Stimulated activated memory B cell treated with anti-CD40 and anti-IgM and Interleukin-4, amounts not matched to agents 10 μg/mL and 1 μg/mL and 100 μg/mL, for 72 hours (primary cell): ENCODE data around the gene SLC17A4.
"Not testable (repeated sequence)": the region's sequence is repeated elsewhere in the genome, so short reads cannot be mapped to it uniquely, and the experiment has no call there.

Source experiments
- ATAC-seq: fragments of 150-1000 bp; cut with Tn5 transposase; 2 replicates; pipeline ENCODE4 v1.10.0; 2021
- H3K27ac Mint-ChIP-seq: one replicate; pipeline ENCODE4 v1.8.0; 2022; ENCODE audit warnings: mild to moderate bottlenecking, mixed read lengths
- H3K27me3 Mint-ChIP-seq: one replicate; pipeline ENCODE4 v1.8.0; 2022; ENCODE audit warnings: mixed read lengths
- H3K36me3 Mint-ChIP-seq: one replicate; pipeline ENCODE4 v1.8.0; 2022; ENCODE audit warnings: mixed read lengths
- H3K4me1 Mint-ChIP-seq: one replicate; pipeline ENCODE4 v1.8.0; 2022; ENCODE audit warnings: mixed read lengths
- H3K4me3 Mint-ChIP-seq: one replicate; pipeline ENCODE4 v1.8.0; 2022; ENCODE audit warnings: mild to moderate bottlenecking, moderate library complexity, mixed read lengths
- H3K9me3 Mint-ChIP-seq: one replicate; pipeline ENCODE4 v1.8.0; 2022; ENCODE audit warnings: mixed read lengths

Gene SLC17A4

GRCh38 chr6:25743868-25744267, 10.7 kb upstream of the SLC17A4 start:
- H3K27ac Mint-ChIP-seq = no peak overlapping the region
- no peaks in the 10 kb centered on the region for H3K27me3 Mint-ChIP-seq
- no peak overlapping the region for H3K4me3 Mint-ChIP-seq
- ATAC-seq = no peak
- H3K9me3 Mint-ChIP-seq = no peaks in the 10 kb centered on the region
- H3K4me1 Mint-ChIP-seq = no peaks in the 10 kb centered on the region
- no peaks in the 10 kb centered on the region for H3K36me3 Mint-ChIP-seq

GRCh38 chr6:25745836-25746235, 8.7 kb upstream of the SLC17A4 start:
- H3K4me1 Mint-ChIP-seq = peaks cover 12% of the 10 kb centered on the region
- no peaks in the 10 kb centered on the region for H3K27me3 Mint-ChIP-seq
- no peaks in the 10 kb centered on the region for H3K36me3 Mint-ChIP-seq
- H3K27ac Mint-ChIP-seq = no peak overlapping the region
- H3K4me3 Mint-ChIP-seq = no peak overlapping the region
- H3K9me3 Mint-ChIP-seq = no peaks in the 10 kb centered on the region
- ATAC-seq = no peak

- no peak for ATAC-seq
- peaks cover 12% of the 10 kb centered on the region for H3K4me1 Mint-ChIP-seq
- no peaks in the 10 kb centered on the region for H3K9me3 Mint-ChIP-seq
- no peak overlapping the region for H3K4me3 Mint-ChIP-seq
- H3K27me3 Mint-ChIP-seq = no peaks in the 10 kb centered on the region
- no peak overlapping the region for H3K27ac Mint-ChIP-seq
- no peaks in the 10 kb centered on the region for H3K36me3 Mint-ChIP-seq
These were observed 7.6 kb upstream of the SLC17A4 start for GRCh38 chr6:25746968-25747367.

- Mint-ChIP-seq H3K4me3 (no peak overlapping the region), H3K36me3 (no peaks in the 10 kb centered on the region), H3K4me1 (peaks cover 12% of the 10 kb centered on the region), H3K9me3 (no peaks in the 10 kb centered on the region), H3K27me3 (no peaks in the 10 kb centered on the region), H3K27ac (no peak overlapping the region)
- ATAC-seq = no peak
These were observed 7.1 kb upstream of the SLC17A4 start for GRCh38 chr6:25747477-25747876.

- Mint-ChIP-seq H3K27ac (no peak overlapping the region), H3K4me1 (peaks cover 12% of the 10 kb centered on the region), H3K36me3 (no peaks in the 10 kb centered on the region), H3K9me3 (no peaks in the 10 kb centered on the region), H3K27me3 (no peaks in the 10 kb centered on the region), H3K4me3 (no peak overlapping the region)
- ATAC-seq = no peak
These were observed 6.5 kb upstream of the SLC17A4 start for GRCh38 chr6:25748049-25748448.

DNA sequence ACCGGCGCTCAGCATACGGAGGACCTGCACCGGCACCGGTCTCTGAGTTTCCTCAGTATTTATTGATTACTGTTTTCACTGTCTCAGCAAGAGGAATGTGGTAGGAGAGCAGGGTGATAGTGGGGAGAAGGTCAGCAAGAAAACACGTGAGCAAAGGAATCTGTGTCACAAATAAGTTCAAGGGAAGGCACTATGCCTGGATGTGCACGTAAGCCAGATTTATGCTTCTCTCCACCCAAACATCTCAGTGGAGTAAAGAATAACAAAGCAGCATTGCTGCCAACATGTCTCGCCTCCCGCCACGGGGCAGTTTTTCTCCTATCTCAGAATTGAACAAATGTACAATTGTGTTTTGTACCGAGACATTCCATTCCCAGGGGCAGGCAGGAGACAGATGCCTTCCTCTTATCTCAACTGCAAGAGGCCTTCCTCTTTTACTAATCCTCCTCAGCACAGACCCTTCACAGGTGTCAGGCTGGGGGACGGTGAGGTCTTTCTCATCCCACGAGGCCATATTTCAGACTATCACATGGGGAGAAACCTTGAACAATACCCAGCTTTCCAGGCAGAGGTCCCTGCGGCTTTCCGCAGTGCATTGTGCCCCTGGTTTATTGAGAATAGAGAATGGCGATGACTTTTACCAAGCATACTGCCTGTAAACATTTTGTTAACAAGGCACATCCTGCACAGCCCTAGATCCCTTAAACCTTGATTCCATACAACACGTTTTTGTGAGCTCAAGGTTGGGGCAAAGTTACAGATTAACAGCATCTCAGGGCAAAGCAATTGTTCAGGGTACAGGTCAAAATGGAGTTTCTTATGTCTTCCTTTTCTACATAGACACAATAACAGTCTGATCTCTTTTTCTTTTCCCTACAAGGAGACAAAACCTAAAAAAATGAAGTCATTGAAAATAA, 5.7 kb upstream of the SLC17A4 start:
- not testable (repeated sequence) for H3K9me3 Mint-ChIP-seq, H3K36me3 Mint-ChIP-seq, H3K4me3 Mint-ChIP-seq, H3K27ac Mint-ChIP-seq, H3K27me3 Mint-ChIP-seq, ATAC-seq
- peaks cover 12% of the 10 kb centered on the region for H3K4me1 Mint-ChIP-seq

DNA sequence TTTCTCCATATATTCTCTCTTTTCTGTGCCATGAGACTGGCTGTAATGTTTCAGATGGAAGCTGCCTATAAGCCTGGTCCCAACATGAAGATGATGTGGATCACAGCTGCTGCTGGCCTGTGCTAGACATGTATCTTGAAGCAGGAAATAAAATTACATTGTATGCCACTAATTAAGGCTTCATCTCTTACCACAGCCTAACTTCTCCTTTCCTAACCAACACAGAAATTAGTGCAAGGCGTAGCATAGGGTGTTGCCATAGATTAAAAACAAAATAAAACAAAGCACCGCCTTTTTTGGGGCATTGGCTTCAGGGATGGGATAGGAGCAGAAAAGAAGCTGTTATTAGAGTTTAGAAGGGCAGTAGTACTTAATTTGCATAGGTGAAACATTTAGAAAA, 4.7 kb upstream of the SLC17A4 start:
- H3K36me3 Mint-ChIP-seq = no peaks in the 10 kb centered on the region
- H3K4me3 Mint-ChIP-seq = no peak overlapping the region
- H3K9me3 Mint-ChIP-seq = no peaks in the 10 kb centered on the region
- ATAC-seq = peak; percentile 51
- peaks cover 12% of the 10 kb centered on the region for H3K4me1 Mint-ChIP-seq
- H3K27me3 Mint-ChIP-seq = no peaks in the 10 kb centered on the region
- peak overlapping the region; percentile 48 for H3K27ac Mint-ChIP-seq

- H3K4me3 Mint-ChIP-seq = no peak overlapping the region
- no peaks in the 10 kb centered on the region for H3K9me3 Mint-ChIP-seq
- no peaks in the 10 kb centered on the region for H3K36me3 Mint-ChIP-seq
- no peak for ATAC-seq
- H3K27me3 Mint-ChIP-seq = no peaks in the 10 kb centered on the region
- peak overlapping the region; percentile 48 for H3K27ac Mint-ChIP-seq
- H3K4me1 Mint-ChIP-seq = peaks cover 12% of the 10 kb centered on the region
These were observed 3.6 kb upstream of the SLC17A4 start for GRCh38 chr6:25750906-25751305.

DNA sequence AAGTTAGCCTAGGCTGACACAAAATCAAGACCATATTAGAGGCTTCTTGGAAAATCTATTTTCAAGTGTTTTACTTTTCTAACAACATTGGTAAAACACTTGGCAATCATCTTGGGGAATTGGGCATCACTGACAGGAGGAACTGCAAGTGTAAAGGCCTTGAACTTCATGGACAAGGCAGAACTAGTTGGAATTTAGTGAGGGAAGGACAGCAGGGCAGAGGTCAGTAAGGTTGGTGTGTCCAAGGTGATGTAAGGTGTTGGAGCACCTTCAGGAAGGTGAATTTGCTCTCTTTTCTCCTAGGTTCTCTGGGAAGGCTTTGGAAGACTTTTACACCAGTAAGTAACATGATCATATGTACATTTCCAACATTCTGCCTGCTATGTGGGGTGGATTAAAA, 1.5 kb upstream of the SLC17A4 start:
- no peak overlapping the region for H3K4me3 Mint-ChIP-seq
- peaks cover 12% of the 10 kb centered on the region for H3K4me1 Mint-ChIP-seq
- H3K36me3 Mint-ChIP-seq = no peaks in the 10 kb centered on the region
- H3K27me3 Mint-ChIP-seq = no peaks in the 10 kb centered on the region
- no peaks in the 10 kb centered on the region for H3K9me3 Mint-ChIP-seq
- no peak overlapping the region for H3K27ac Mint-ChIP-seq
- ATAC-seq = no peak

DNA sequence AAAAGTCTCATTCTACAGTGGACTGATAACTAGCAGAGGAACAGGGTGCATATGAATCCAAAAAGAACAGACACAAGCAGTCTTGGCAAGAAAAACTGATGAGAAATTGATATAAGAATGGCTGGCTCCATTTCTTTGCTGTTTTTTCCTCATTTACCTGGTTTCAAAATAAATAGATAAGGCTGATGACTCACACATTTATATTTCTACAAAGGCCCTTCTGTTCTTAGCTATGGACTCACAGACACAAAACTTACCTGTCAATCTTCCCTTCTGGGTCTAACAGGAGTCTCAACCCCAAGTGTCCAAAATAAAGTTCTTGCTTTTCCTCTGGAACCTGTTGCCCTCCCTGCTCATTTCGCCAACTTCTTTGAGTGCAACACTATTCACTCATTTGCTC, 941 bp downstream of the SLC17A4 start:
- no peaks in the 10 kb centered on the region for H3K36me3 Mint-ChIP-seq
- peaks cover 2% of the 10 kb centered on the region for H3K4me1 Mint-ChIP-seq
- no peak for ATAC-seq
- H3K4me3 Mint-ChIP-seq = no peak overlapping the region
- peaks cover 12% of the 10 kb centered on the region for H3K27me3 Mint-ChIP-seq
- no peak overlapping the region for H3K27ac Mint-ChIP-seq
- H3K9me3 Mint-ChIP-seq = no peaks in the 10 kb centered on the region

GRCh38 chr6:25756382-25757363, 2.1 kb downstream of the SLC17A4 start:
- H3K27ac Mint-ChIP-seq = no peak overlapping the region
- no peak for ATAC-seq
- H3K4me1 Mint-ChIP-seq = no peaks in the 10 kb centered on the region
- no peaks in the 10 kb centered on the region for H3K36me3 Mint-ChIP-seq
- no peaks in the 10 kb centered on the region for H3K9me3 Mint-ChIP-seq
- no peak overlapping the region for H3K4me3 Mint-ChIP-seq
- H3K27me3 Mint-ChIP-seq = peaks cover 12% of the 10 kb centered on the region

DNA sequence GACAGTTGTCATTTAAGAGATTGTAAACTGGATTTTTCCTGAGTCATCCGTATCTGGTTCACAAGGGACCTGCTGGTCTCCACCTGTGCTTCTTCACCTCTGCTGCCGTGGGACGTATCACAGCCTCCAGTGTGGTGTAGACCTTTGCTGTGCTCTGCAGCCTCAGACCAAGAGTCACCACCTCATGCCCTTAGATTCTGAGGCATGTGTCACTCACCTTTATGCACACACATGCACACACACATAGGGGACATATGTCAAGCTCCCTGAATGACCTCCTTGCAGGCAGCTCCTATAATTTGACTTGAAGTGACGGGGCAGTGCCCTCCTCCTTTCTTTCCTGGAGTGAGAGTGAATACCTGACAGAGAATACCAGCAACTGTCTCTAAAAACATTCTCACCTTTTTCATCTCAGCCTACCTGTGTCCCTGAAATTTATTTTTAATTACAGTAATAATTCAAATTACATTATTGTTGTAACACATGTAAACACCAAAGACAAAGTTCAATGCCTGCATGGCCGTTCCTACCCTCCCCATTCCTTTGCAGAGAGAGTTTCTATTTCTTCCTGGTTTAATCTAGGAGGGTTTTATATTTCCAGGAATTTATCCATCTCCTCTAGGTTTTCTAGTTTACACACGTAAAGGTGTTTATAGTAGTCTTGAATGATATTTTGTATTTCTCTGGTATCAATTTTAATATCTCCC, 3.5 kb downstream of the SLC17A4 start:
- no peak overlapping the region for H3K4me3 Mint-ChIP-seq
- H3K27me3 Mint-ChIP-seq = peaks cover 21% of the 10 kb centered on the region
- H3K4me1 Mint-ChIP-seq = no peaks in the 10 kb centered on the region
- no peak for ATAC-seq
- H3K9me3 Mint-ChIP-seq = no peaks in the 10 kb centered on the region
- no peaks in the 10 kb centered on the region for H3K36me3 Mint-ChIP-seq
- H3K27ac Mint-ChIP-seq = no peak overlapping the region

DNA sequence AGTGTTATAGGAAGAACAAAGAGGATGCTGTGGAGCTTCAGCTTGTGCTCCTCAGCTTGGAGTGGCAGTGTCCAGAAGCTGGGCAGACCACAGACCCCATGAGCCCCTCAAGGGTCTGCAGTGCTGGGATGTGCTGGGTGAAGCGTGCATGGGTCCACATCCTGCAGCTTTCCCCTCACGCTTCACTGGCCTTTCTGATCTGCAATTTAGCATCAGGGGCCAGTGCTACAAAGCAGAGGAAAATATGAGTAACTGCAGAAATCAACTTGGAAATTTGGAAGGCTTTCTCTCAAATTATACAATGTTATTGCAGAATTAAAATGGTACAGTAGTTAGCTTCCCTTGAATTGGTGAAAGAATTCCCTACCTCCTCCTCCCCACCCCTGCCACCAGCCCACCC, 10.1 kb downstream of the SLC17A4 start:
- no peak overlapping the region for H3K4me3 Mint-ChIP-seq
- H3K9me3 Mint-ChIP-seq = no peaks in the 10 kb centered on the region
- H3K36me3 Mint-ChIP-seq = no peaks in the 10 kb centered on the region
- H3K27ac Mint-ChIP-seq = no peak overlapping the region
- no peaks in the 10 kb centered on the region for H3K4me1 Mint-ChIP-seq
- H3K27me3 Mint-ChIP-seq = peaks cover 47% of the 10 kb centered on the region
- ATAC-seq = no peak

GRCh38 chr6:25768566-25768965, 14.0 kb downstream of the SLC17A4 start:
- no peak for ATAC-seq
- Mint-ChIP-seq H3K27me3 (peaks cover 42% of the 10 kb centered on the region), H3K4me3 (no peak overlapping the region), H3K9me3 (no peaks in the 10 kb centered on the region), H3K36me3 (no peaks in the 10 kb centered on the region), H3K27ac (no peak overlapping the region), H3K4me1 (no peaks in the 10 kb centered on the region)

GRCh38 chr6:25769983-25770382, 15.4 kb downstream of the SLC17A4 start:
- no peaks in the 10 kb centered on the region for H3K9me3 Mint-ChIP-seq
- H3K27me3 Mint-ChIP-seq = peaks cover 31% of the 10 kb centered on the region
- H3K4me1 Mint-ChIP-seq = no peaks in the 10 kb centered on the region
- no peak for ATAC-seq
- no peaks in the 10 kb centered on the region for H3K36me3 Mint-ChIP-seq
- H3K27ac Mint-ChIP-seq = no peak overlapping the region
- no peak overlapping the region for H3K4me3 Mint-ChIP-seq
